ENCODE measurements around the gene CCDC183.

DNA sequence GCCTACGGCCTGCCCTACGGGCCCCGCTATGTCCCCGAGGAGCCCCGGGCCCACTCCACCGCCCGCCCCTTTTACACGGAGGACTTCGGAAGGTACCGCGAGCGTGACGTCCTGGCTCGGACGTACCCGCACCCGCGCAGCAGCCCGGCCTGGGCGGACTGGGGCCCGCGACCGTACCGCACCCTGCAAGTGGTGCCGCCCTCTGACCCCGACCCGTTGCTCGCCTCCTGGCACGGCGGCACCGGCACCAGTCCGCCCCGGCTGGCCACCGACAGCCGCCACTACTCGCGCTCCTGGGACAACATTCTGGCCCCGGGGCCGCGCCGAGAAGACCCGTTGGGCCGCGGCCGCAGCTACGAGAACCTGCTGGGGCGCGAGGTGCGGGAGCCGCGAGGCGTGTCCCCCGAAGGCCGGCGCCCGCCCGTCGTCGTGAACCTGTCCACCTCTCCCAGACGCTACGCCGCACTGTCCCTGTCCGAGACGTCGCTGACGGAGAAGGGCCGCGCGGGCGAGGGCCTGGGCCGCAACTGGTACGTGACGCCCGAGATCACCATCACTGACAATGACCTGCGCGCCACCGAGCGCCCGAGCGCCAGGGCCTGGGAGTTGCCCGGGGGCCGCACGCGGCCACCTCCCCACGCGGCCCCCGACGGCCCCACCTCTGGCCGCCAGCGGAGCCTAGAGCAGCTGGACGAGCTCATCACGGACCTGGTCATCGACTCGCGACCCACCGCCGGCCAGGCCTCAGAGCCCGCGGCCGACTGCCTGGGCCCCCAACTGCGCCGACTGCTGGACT lies 49.5 kb downstream of the CCDC183 start:
- TF ChIP-seq, protein P1, sequence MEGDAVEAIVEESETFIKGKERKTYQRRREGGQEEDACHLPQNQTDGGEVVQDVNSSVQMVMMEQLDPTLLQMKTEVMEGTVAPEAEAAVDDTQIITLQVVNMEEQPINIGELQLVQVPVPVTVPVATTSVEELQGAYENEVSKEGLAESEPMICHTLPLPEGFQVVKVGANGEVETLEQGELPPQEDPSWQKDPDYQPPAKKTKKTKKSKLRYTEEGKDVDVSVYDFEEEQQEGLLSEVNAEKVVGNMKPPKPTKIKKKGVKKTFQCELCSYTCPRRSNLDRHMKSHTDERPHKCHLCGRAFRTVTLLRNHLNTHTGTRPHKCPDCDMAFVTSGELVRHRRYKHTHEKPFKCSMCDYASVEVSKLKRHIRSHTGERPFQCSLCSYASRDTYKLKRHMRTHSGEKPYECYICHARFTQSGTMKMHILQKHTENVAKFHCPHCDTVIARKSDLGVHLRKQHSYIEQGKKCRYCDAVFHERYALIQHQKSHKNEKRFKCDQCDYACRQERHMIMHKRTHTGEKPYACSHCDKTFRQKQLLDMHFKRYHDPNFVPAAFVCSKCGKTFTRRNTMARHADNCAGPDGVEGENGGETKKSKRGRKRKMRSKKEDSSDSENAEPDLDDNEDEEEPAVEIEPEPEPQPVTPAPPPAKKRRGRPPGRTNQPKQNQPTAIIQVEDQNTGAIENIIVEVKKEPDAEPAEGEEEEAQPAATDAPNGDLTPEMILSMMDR (conservative IDR thresholded peaks at IDR 0.05 in 1 of 2, IDR thresholded peaks at IDR 0.05 in 1 of 2; ENCODE audit: extremely low read depth in 1 of 2, insufficient read depth in 1 of 2, low read depth in 1 of 2, low read length in 2 of 2): no peak
- peak; percentile 26 for TF ChIP-seq EZH2 (IDR thresholded peaks at IDR 0.05; ENCODE audit: borderline replicate concordance, low read length)
